Stimulated activated CD4-positive, alpha-beta T cell treated with anti-CD3 and anti-CD28 coated beads, Interleukin-1b, Interleukin-23, amount 100 ng/mL, for 1 hour (primary cell): Measurements from ENCODE around the gene EPSTI1.
A peak's percentile ranks its signal among the peaks of the same experiment; 100 is the strongest.
"Not testable (repeated sequence)": the region's sequence is repeated elsewhere in the genome, so short reads cannot be mapped to it uniquely, and the experiment has no call there.

Experiments
- DNase-seq, 2 donors: peaks; one replicate each; pipeline ENCODE4 v3.0.0-alpha.2; 2020; ENCODE audit warnings: low read depth in 2 of 2

Gene EPSTI1, protein sequence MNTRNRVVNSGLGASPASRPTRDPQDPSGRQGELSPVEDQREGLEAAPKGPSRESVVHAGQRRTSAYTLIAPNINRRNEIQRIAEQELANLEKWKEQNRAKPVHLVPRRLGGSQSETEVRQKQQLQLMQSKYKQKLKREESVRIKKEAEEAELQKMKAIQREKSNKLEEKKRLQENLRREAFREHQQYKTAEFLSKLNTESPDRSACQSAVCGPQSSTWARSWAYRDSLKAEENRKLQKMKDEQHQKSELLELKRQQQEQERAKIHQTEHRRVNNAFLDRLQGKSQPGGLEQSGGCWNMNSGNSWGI

DNA sequence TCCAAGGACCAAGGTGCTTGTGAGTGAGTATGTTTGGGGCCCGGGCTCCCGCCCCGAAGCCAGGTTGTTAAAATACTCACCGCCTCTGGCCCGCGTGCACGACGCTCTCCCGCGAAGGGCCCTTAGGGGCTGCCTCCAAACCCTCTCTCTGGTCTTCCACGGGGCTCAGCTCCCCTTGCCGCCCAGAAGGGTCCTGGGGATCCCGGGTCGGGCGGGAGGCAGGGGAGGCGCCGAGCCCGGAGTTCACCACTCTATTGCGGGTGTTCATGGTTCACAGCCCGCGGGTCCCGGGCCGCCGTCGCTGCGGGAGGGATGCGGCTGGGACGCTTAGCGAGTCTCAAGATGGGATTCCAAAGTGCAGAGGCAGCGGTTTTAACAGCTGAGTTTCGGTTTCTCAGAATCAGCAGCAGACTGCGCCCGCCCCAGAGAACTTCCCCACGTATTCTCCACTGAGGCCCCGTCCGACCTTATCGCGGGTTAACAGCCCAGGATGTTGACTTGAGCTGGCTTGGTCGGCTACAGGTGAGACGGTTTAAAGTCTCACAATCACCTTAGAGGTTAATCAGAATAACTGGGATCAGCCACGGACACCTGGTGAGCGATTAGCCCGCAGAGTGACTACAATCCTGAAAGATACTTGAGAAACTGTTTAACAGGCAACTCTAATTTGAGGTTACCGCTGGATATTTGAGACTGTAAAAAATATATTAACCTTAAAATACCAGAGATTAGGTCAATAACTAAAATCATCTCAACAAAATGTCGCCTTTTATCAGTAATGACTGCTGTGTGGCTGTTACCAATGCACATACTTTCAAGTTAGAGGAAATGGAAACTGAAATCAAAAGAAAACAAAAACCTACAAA, at the start of gene EPSTI1:
Gene EPSTI1, minus strand, starts transcription at position 344 of the 866 bp plus-strand sequence. Its CDS starts 76 bp downstream, at position 268.
- peak; percentile 36 to 43 for DNase-seq

DNA sequence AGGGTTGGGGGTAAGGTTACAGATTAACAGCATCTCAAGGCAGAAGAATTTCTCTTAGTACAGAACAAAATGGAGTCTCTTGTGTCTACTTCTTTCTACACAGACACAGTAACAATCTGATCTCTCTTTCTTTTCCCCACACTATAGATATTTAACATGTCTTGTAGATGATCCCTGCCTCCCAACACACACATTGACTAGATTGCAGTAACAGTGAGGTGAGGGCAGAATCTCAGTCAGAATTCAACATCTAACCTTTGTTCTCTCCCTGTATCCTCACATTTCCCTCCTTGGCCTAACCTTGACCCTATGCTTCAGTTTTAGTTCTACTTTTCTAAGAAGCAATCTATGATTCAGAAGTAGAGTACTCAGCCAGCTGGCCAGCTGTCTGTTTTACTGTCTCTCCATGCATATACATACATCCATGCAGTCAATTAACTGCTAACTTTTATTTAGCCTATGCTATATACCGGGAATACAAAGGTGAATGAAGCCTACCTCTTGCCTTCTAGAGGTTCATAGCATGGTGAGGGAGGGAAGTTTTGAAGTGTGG, 49.4 kb upstream of the EPSTI1 start:
- DNase-seq = no peak

DNA sequence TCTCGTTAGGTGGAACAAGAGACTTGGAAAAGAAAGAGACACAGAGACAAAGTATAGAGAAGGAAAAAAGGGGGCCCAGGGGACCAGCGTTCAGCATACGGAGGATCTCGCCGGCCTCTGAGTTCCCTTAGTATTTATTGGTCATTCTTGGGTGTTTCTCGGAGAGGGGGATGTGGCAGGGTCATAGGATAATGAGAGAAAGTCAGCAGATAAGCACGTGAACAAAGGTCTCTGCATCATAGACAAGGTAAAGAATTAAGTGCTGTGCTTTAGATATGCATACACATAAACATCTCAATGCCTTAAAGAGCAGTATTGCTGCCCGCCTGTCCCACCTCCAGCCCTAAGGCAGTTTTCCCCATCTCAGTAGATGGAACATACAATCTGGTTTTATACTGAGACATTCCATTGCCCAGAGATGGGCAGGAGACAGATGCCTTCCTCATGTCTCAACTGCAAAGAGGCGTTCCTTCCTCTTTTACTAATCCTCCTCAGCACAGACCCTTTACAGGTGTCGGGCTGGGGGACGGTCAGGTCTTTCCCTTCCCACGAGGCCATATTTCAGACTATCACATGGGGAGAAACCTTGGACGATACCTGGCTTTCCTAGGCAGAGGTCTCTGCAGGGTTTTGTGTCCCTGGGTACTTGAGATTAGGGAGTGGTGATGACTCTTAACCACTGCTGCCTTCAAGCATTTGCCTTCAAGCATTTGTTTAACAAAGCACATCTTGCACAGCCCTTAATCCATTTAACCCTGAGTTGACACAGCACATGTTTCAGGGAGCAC, 48.7 kb upstream of the EPSTI1 start:
- DNase-seq = not testable (repeated sequence)

DNA sequence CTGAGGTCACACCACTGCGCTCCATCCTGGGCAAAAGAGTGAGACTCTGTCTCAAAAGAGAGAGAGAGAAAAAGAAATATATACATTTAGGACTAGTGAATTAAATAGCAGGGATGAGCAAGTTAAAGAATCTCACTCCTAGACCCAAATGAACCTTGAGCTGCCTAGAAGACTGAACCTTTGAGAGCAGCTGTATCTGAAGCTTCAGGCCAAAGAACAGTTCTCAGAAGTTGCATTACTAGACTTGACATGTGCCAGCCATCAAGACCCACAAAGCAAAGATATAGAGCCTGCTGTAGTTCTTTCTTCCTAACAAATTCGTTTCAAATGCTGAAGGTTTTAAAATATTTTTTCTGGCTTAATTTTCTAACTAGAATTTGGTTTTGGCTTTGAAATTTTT, 47.9 kb upstream of the EPSTI1 start:
- DNase-seq = no peak

DNA sequence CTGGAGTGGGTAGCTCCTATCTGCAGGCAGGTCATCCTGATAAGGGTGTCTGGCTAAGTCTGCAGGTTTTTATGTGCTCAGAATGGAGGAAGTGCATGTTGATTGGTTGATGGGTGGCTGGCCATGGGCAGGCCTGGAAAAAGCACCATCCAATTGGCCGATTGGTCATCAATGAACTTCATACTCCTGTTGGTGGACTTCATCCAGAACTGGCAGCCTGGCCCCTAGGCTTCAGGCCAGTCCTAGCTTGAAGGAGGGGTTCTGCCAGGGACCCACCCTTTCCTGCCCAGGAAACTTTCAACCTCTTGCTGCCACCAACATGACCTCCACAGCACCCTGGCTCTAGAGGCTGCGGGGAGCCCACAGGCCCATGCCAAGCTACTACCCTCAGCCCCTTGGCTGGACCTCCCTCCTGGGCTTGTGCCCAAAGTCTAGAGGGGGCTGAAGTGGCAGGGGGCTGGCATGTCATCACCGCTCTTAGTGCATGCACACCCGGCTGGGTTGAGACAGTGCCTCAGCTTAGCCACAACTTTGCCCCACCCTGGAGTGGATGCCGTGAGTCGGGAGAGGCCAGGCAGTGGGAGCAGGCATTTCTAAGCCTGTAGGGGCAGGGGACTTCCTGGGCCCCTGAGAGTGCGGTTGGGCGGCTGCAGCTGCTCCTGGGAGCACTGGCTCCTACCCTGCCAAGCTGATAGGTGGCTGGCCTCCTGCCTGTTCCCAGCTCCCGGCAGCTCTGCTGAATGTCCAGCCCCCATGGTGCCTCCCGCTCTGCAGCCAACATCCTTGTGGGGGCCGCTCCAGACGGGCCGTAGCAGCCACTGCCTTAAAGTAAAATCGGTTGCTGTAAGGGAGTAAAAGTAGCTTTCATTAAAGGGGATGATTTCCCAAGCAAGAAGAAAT, 44.6 kb upstream of the EPSTI1 start:
- no peak for DNase-seq

DNA sequence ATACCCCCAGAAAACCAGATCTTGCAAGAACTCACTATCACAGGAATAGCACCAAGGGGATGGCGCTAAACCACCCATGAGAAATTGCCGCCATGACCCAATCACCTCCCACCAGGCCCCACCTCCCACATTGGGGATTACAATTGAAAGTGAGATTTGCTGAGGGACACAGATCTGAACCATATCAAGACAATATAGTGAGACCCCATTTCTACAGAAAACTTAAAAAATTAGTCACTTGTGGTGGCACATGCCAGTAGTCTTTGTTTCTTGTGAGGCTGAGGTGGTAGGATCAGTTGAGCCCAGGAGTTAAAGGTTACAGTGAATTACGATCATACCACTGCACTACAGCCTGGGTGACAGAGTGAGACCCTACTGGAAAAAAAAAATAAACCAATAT, 41.0 kb upstream of the EPSTI1 start:
- no peak for DNase-seq

DNA sequence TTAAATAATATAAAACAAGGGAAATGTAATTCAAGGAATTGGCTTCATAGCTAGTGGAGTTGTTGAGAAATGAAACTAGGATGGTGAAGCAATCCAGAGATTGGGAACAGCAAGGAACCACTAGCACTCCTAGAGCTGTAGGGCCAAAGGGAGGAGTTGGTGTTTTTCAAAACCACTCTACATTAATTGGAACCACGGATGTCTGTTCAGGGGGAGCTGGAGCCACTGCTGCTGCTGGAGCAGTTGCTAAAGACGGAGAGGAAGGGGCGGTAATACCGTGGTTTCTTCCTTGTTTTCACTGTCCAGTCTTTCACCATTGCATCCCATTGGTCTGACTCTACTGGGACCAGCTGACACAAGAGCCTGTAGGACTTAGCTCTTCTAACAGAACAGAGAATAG, 39.8 kb upstream of the EPSTI1 start:
- DNase-seq = no peak

DNA sequence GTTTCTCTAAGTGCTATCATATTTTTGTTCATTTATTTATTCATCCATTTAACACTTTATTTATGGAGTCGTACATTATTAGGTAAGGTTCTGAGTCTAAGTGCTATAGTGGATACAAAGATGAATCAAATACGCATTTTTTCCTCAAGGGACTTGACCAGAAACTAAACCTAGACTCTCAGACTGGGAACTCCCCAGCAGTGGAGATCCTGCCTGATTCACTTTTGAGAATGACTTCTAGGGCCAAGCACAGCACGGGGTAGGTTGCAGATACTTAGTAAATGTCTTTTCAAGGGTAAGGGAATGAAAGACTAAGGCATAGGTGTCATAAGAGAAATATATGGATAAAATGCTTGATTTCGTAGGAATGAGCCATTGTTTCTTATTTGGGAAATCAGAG, 38.5 kb upstream of the EPSTI1 start:
- no peak for DNase-seq

DNA sequence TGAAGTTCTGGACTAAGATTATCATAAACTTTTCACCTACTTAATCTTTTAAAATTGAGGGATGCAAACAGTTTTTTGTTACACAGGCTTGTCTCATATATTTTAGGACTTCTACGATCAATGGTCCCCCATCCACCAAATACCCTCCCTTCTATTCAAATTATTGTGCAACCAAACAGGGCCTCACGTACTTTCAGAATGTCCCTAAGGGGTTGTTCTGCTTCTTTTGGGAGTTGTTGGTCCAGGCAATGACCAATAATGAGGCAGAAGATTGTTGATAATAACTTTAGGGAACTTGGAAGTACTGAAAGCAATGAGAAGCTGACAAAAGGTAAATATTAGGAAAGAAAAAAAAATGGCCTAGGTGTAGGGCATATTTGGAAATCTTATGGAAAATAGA, 34.2 kb upstream of the EPSTI1 start:
- DNase-seq = no peak

DNA sequence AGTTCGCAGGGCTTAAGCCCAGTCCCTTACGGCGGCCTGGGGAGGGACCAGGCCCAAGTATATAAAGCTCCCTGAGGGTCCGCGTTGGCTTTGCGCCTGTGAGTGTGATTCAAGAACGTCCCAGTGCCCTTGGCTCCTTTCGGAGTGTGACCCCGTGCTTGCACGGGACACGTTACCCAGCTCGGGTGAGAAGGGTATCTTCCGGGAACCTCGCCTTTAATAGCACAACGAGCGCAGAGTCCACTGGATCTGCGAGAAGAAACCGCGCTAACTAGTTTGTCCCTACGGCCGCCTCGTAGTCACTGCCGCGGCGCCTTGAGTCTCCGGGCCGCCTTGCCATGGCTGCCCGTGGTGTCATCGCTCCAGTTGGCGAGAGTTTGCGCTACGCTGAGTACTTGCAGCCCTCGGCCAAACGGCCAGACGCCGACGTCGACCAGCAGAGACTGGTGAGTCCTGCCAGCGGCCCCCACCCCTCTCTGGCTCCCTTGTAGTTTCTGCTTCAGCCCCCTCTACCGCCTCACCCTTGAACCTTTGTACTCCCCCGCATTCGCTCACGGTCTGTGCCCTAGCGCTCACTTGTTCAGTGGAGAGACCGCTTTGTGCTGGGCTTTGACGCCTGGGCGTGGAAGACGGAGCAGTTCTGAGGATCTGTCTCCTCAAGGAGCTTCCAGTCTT, 31.4 kb upstream of the EPSTI1 start, which contains the start of gene DNAJC15:
Gene DNAJC15, plus strand, starts transcription at position 298 of the 675 bp plus-strand sequence. Its CDS starts 41 bp downstream, at position 339.
- DNase-seq = peak; percentile 9 to 56

DNA sequence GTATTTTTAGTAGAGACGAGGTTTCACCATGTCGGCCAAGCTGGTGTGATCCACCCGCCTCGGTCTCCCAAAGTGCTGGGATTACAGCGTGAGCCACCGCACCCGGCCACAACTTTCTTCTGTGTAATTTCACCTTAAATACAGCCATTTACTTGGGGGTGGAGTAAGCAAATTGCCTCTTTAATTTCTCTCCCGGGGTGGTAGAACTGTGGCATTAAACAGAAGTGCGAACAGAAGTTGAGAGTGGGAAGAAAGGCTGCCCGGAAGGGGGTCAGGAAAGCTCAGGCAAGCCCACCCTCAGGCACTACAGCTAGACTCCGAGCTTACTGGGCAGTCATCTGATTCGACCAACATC, 30.9 kb upstream of the EPSTI1 start:
- DNase-seq = no peak

DNA sequence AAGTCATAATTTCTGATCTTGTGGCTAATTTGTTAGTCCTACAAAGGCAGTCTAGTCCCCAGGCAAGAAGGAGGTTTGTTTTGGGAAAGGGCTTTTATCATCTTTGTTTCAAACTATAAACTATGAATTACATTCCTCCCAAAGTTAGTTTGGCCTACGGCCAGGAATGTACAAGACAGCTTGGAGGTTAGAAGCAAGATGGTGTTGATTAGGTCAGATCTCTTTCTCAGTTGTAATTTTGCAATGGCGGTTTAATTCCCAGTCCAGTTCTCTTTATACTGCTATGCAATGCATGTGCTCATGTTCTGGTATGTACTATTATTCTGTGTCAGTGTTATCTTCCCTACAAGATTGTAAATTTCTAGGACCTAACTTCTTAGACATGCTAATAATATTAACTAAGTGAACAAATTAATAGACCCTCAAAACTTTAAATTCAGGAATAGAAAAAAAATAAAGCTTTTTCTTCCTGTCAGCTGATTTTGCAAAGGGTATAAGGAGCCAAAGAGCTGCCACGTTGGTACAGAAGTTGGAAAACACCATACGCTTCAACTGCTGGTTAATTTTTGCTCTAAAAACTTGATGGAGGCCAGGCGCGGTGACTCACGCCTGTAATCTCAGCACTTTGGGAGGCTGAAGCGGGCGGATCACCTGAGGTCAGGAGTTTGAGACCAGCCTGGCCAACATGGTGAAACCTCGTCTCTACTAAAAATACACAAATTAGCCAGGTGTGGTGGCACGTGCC, 30.1 kb upstream of the EPSTI1 start:
- DNase-seq = no peak

DNA sequence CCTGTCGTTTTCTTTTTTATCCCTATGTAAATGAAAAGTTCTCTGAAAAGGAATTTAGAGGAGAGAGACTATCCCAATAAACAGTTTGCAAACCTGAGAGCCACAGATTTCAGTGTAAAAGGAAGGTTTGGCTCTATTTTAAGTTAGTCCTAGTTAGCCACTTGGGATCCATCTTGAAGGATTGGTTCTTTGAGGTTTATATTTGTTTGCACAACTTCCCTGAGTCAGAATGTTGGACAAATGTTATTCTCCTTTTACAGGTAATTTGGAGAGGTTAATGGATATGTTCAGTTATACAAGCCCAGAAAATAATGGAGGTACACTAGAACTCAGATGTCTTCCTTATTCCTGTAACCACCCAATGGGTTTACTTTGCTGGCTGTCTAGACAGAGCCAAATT, 28.8 kb upstream of the EPSTI1 start:
- DNase-seq = no peak

DNA sequence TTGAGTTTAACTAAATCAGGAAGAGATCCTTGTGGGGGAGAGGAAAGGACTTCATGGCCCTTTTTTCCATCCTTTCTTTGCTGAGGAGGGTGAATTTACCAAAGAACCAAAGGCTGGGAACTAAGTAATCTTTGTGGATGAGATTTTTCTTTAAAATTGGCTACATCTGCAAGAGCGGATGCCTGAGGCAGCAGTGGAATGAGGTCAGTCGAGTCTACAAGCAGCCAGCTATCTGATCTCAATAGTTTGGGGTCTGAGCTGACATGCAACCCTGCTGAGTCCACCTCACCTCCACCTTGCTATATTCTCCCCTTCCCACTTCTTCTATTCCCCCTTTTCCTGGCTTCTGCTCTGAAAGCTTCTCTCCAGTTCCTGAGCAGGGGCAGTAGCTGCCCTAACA, 27.8 kb upstream of the EPSTI1 start:
- DNase-seq = no peak

DNA sequence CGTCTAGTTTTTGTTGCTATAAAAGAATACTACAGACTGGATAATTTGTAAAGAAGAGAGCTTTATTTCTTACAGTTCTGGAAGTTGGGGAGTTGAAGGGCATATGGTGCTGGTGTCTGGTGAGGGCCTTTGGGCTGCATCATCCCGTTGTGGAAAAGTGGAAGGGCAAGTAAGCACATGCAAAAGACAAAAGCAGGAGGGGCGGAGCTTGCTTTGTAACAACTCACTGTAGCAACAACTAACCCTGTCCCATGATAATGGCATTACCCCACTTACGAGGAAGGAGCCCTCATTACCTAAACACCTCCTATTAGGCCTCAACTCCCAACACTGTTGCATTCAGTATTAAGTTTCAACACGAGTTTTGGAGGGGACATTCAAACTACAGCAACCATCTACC, 24.2 kb upstream of the EPSTI1 start:
- DNase-seq = no peak

DNA sequence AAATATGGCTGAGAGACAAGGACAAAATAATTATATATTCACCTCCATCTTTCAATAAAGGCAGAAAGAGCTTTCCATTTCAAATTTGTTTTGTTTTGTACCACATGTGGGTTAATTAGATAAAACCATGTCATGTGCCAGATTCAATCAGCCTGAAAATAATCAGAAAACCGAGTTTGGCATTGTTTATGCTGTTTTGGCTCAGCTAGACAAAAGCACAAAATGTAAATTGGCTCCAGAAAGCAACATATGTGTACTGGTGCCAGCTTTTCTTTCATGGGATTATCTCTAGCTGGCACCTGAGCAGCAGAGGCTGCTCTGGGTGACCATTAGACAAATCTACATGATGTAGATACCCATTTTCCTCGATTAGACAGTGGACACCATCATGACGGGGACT, 22.1 kb upstream of the EPSTI1 start:
- no peak for DNase-seq

DNA sequence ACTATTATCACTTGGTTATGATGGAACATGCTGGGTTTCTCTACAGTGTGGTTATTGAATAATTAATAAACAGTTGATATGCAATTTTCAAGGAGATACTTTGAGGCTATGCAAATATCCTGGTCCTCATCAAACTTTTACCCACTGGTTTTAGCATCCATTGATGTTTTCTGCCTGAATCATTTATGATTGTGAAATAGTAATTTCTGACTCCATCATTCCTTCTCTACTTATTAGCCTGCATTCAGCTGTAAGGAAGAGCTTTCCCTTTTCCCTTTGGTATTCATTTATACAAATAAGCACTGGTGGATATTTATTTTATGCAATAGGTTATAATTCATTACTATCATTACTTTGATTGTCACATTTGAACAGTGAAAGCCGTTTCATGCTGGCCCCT, 17.5 kb upstream of the EPSTI1 start:
- no peak for DNase-seq

DNA sequence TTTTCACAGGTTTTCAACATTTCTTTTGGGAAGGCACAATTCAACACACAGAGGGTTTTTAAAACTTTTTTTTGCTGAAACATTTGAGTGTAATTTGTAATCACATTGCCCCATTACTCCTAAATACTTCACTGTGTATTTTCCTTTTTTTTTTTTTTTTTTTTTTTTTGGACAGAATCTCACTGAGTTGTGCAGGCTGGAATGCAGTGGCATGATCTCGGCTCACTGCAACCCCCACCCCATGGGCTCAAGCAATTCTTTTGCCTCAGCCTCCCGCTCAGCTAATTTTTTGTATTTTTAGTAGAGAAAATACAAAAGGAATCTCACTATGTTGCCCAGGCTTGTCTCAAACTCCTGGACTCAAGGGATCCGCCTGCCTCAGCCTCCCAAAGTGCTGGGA, 16.6 kb upstream of the EPSTI1 start:
- no peak for DNase-seq

DNA sequence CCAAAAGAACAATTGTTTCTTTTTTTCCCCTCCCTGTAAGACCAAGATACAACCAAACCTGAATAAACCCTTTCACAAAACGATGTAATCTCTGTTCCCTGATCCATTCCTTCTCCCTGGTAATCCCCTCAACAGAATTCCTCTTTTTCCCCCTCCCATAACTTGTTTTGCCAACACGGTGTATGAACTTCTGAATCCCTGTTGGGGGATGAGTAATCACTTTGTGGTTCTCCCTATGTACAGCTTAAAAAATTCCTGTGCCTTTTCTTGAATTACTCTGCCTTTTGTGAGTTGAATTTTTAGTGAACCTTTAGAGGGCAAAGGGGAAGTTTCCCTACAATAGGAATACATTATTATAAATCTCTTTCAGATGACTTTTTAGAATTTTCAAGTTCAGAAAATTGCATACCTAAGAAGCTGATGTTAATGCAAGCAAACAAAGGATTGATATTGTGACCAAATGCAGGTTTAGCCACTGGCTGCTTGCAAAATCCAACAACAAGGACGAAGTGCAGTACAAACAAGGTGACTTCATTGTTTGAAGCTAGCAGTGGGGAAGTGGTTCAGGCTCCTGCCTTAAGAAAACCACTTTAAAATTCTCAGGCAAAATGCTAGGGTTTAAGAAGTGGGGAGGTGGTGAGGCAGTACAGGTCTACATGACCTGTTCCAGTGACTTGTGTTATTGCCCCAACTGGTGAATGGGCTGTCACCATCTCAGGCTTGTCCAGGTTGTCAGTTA, 15.0 kb upstream of the EPSTI1 start:
- DNase-seq = no peak
